Left colon (tissue), 2 donors: ENCODE measurements around the gene ZNF296. TPM values are rescaled to one million over a fixed set of nuclear protein-coding genes. Genes with fewer than 3 reads are reported as not detected.
"Not testable (repeated sequence)": the region's sequence is repeated elsewhere in the genome, so short reads cannot be mapped to it uniquely, and the experiment has no call there.

Source experiments
- ATAC-seq: fragments of 200-7000 bp; cut with Tn5 transposase; one replicate; pipeline ENCODE4 v1.9.1; 2020; ENCODE audit warnings: mild to moderate bottlenecking, moderate library complexity
- DNase-seq, 2 donors: peaks; one replicate each; pipeline ENCODE4 v3.0.0-alpha.2; 2020
- intact Hi-C, 2 donors: fragments of 100-400 bp; cut with DNase I in 1 of 2; cut with micrococcal nuclease in 1 of 2; formaldehyde crosslinking; loops; one replicate each; pipeline versions ENCODE4 v1.11.2 to v1.14.0; 2022; cut with DNase I, micrococcal nuclease
- long read RNA-seq: library from polyadenylated mRNA; unstranded; transcript quantifications from one replicate; pipeline ENCODE4 v2.0.0, GENCODE V29; 2021
- total RNA-seq, 2 donors: library from RNA; stranded (reverse); fragmentation: NEBNext Ultra II Directional; extraction: Animal tissue kit (Norgen Biotek cat#: 25700); gene quantifications; one replicate each; pipeline ENCODE4 v1.2.1, GENCODE V29; 2021
- donor health status: DM: no; HTN: no; CAD: no.
- donor health status: DM: yes; HTN: yes; CAD: no.

The ZNF296 gene
- total RNA-seq, result 1 to 10 TPM; 4.0 to 6.1 TPM
- long read RNA-seq, partial matches to known transcripts, result 0 of 1 reads
- long read RNA-seq, other reads (novel, unspliced or antisense), result 0 of 1 reads

DNA sequence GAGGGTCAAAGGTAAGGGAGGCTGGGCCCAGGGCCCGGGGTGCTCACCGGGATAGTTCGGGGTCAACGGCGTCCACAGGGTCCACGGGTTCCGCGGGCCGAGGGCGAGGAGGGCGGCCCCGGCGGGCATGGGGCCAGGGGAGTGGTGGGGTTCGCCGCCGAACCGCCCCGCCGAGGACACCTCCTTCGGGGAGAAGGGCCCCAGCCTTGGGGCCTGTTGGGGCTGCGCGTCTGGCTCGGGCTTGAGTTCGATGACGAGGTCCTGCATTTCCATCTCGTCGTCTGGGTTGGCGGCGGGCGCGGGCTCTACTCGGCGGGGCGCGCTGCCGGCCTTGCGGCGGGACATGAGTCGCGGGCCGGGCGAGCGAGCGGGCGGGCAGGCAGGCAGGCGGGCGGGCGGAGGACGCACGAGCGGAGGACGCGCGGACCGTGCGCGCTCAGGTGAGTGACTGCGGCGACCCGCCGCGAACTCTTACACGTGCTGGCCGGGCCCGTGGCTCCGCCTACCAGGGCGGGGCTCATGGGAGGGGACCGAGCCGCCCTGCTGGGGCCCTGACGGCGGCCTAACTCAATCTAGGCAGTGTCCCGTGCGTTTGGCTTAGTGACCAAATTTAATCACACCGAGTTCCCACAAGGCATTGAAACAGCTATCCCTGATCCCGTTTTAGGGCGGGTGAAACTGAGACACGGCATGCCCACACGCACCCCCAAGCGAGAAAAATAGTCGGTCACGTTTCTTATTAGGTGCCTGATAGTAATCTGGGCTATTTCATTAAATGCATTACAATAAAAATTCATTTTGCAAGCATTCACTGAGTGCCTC is at the start of gene ZNF296:
TSS of gene ZNF296 (minus strand) at position 450 of the 822 bp plus-strand sequence. CDS start at position 345, 105 bp downstream.
- DNase-seq, result peak; percentile 88 to 91
- intact Hi-C loops, result no loop called here
- peak; percentile 69 for ATAC-seq

DNA sequence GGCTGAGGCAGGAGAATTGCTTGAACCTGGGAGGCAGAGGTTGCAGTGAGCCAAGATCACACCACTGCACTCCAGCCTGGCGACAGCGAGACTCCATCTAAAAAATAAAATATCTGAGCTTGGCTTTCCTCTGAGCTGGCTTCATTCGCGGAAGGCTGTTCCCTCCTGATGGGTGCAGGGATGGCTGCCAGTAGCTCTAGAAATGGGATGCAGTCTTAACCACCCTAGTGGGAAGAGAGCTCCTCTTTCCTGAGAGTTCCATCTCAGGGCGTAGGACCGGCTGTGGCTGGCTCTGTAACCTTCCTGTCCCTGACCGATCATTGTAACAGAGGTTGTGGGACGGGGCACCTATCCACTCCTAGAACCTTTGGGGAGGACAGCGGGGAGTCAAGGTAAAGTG is 49.1 kb upstream of the ZNF296 start:
- ATAC-seq (no peak), DNase-seq (no peak)
- intact Hi-C loops, result no loop called here

- intact Hi-C loops, result no loop called here
- no peak for ATAC-seq
- DNase-seq, result no peak
Observed at GRCh38 chr19:45124021-45124420, 47.7 kb upstream of the ZNF296 start.

- peak; percentile 14 for ATAC-seq
- intact Hi-C loops, result no loop called here
- no peak for DNase-seq
Observed at GRCh38 chr19:45123440-45123850, 47.2 kb upstream of the ZNF296 start.

GRCh38 chr19:45122832-45123231 is 46.6 kb upstream of the ZNF296 start:
- intact Hi-C loops, result no loop called here
- no peak for ATAC-seq
- DNase-seq, result no peak

- ATAC-seq (no peak), DNase-seq (no peak)
- intact Hi-C loops, result no loop called here
Observed at GRCh38 chr19:45121827-45122345, 45.6 kb upstream of the ZNF296 start.

DNA sequence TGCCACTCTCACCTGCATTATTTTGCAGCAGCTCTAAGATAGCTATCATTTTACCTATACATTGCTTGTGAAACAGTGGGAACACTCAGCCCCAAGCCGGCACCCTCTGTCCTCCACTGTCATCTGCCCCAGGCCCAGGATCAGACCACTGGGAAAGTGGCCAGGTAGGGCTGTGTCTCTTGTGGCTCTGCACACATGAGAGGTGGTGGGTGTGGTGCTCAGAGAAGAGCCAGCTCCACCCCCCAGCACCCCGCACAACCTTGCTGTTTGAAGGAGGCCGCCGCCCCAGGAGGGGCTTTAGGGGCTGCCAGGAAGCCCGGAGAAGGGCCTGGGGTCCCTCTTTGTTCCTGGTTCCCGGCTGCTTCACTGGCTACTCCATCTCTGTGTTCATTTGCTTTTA is 43.3 kb upstream of the ZNF296 start:
- DNase-seq (peak in 1 of 2 donors; percentile 62), ATAC-seq (peak; percentile 64)
- intact Hi-C loops, result no loop called here

DNA sequence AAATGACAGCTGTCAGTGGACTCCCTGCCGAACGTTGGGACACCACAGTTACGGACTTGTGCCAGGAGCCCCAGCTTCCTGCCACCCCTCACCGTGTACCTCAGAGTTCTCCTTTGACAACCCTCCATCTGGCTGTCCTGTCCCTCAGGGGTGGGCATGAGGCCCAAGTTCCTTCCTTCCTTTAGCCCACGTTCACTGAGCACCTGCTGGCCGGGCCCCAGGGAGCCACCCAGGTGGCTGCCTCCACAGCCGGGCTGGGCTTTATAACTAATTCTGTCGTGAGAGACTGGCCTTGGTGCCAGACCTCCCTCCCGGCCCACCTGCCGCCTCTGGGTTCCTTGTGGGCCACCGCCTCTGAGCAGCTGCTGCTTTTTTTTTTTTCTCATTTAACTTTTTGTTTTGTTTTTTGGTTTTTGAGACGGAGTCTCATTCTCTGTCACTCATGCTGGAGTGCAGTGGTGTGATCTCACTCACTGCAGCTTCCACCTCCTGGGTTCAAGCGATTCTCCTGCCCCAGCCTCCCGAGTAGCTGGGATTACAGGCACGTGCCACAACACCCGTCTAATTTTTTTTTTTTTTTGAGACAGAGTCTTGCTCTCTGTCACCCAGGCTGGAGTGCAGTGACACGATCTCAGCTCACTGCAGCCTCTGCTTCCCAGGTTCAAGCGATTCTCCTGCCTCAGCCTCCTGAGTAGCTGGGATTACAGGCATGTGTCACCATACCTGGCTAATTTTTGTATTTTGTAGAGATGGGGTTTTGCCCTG is 42.5 kb upstream of the ZNF296 start:
- intact Hi-C loops, result not testable (repeated sequence)
- ATAC-seq, result peak; percentile 50
- peak in 1 of 2 donors; percentile 58 for DNase-seq

DNA sequence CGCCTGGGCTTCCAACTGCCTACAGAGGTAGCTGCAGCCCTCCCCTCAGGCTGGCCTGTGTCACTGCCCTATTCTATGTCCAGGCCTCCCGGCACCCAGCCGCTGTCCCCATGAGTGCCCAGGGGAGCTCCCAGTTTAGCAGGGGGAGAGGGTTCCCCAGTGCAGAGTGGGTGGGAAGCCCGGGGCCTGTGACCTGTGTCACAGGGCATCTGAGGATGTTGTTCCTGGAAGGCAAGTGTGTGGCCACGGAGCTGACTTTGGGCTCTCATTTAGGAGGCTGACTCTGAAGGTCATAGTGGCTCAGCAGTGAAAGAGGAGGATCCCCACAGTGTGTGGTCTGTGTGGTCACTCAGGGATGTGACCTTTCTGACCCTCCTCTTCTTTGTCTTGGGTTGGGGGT is 41.8 kb upstream of the ZNF296 start:
- intact Hi-C loops, result no loop called here
- DNase-seq, result no peak
- no peak for ATAC-seq

DNA sequence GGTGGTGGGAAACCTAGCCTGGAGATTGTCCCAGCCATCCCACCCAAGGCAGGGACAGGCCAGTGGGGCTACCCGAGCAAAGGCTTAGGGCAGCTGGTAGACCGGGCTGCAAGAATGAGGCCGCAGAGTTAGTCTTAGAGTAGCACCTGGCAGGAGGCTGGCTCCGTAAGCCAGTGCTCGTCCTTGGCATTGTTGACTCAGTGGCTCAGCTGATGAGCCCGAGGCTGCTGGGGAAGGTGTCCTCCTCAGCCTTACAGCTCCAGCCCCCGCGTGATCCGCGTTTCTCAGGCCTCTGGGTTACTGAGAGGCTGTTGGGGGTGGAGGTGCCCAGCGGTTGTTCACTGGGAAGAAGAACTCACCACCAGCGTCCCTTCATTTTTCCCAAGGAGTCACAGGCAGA is 41.4 kb upstream of the ZNF296 start:
- DNase-seq (peak in 1 of 2 donors; percentile 26), ATAC-seq (peak; percentile 23)
- intact Hi-C loops, result no loop called here

GRCh38 chr19:45117167-45117594 is 40.9 kb upstream of the ZNF296 start:
- ATAC-seq, result no peak
- DNase-seq, result peak in 1 of 2 donors; percentile 39
- intact Hi-C loops, result no loop called here

DNA sequence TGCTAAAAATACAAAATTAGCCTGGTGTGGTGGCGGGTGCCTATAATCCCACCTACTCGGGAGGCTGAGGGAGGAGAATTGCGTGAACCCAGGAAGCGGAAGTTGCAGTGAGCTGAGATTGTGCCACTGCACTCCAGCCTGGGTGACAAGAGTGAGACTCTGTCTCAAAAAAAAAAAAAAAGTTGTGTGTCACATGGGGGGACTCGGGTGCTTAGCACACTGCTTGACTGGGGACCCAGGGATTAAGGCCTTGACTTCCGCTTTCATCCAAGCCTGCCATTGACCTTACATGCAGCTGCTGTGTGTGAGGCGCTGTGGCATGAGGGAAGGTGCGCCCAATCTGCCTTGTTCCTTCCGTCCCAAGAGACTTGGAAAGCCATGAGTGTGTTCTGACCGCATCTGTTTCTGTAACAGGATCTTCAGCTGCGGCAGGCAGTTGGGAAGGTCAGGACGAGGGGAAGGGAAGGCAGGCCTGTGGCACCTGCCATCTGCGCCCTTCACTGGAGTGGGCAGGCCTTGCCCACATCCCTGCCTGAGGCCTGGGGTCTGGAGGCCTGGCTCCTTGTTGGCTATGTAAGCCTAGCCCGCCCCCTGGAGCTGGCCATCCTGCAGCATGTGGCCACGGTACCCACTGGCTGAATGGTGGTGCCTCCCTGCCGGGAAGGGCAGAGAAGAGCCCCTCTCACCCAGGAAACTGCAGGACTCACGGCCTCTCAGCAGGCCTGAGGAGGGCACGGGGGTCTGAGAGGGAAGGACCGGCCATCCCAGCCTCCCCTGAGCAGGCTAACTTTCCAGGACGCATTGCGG is 39.7 kb upstream of the ZNF296 start:
- ATAC-seq (no peak), DNase-seq (no peak)
- intact Hi-C loops, result no loop called here

- DNase-seq (no peak), ATAC-seq (no peak)
- intact Hi-C loops, result no loop called here
Observed at GRCh38 chr19:45114116-45114515, 37.8 kb upstream of the ZNF296 start.

GRCh38 chr19:45113628-45114027 is 37.4 kb upstream of the ZNF296 start:
- intact Hi-C loops, result no loop called here
- peak; percentile 74 to 75 for DNase-seq
- ATAC-seq, result peak; percentile 87

DNA sequence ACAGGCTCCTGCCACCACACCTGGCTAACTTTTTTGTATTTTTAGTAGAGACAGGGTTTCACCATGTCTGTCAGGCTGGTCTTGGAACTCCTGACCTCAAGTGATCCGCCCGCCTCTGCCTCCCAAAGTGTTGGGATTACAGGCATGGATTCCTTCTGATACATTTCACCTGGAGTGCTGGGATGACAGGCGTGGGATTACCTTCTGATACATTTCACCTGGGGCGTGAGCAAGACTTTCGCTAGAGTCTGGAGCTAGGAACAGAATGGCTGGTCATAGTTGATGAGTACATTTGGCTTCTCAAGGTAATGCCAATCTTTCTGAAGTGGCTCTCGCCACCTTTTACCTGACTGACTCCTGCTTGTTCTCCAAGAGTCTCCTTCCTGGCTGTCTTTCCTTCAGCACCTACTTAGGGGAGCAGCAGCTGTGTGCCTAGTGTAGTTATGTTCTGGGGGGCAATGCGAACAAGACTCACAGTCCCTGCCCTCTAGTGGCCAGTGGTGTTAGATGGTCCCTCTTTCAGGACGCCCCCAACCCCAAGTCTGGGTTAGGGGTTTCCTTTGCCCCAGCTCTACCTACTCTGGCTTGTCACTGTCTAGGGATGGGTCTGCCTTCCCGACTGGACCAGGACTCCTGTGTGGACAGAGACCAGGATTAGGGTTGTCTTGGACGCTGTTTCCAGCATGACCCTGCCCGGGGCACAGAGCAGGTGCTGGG is 36.0 kb upstream of the ZNF296 start:
- DNase-seq (no peak), ATAC-seq (no peak)
- intact Hi-C loops, result no loop called here

DNA sequence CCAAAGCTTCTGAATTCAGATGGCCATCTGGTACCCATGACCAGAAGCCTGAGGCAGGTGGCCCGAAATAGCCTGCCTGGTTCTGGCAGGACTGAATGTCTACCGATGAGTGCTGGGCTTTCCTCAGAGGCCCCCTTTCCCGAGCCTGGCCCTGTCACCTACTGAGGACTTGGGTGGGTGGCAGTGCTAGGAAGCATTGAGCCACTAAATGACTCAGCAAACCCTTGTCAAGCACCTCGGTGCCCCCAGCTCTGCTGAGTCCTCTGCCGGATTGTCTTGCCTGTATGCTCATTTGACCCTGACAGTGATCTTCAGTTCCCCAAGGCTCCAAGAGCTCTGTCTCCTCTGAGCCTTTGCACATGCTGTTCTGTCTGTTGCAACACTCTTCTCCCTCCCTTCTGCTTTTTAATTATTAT is 34.6 kb upstream of the ZNF296 start:
- ATAC-seq, result no peak
- intact Hi-C loops, result no loop called here
- no peak for DNase-seq

DNA sequence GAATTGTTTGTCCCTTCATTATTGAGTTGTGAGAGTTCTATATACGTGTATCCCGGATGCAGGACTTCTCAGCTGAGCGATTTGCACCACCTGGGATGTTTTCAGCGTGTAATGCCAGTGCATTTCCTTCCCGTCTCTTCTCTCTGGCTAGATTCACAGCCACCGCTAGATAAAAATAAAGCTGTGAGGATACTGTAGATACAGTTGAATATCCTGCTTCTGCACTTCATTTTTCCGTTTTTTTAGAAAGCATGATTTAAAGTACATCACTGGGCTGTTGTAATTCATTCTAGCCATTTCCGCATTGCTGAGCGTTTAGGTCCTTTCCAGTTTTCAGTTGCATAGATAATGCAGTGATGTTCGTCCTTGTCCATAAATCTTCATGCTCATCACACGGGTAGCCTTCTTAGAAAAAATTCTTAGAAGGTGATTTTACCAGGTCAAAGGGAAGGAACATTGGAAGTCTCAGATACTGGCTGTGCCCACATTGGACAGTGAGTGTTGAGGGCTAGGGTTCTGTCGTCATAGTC is 31.4 kb upstream of the ZNF296 start:
- no peak for DNase-seq
- ATAC-seq, result no peak
- intact Hi-C loops, result no loop called here

- ATAC-seq, DNase-seq, intact Hi-C loops: not testable (repeated sequence)
Observed at GRCh38 chr19:45106363-45106762, 30.1 kb upstream of the ZNF296 start.
